ENCODE data around the gene KCNQ1. TPM values are rescaled to one million over a fixed set of nuclear protein-coding genes. Genes with fewer than 3 reads are reported as not detected.
A peak's percentile ranks its signal among the peaks of the same experiment; 100 is the strongest.

KCNQ1 gene
- total and polyA plus RNA-seq, 7 donors, result 1.1 to 25.2 (median 3.8) TPM

DNA sequence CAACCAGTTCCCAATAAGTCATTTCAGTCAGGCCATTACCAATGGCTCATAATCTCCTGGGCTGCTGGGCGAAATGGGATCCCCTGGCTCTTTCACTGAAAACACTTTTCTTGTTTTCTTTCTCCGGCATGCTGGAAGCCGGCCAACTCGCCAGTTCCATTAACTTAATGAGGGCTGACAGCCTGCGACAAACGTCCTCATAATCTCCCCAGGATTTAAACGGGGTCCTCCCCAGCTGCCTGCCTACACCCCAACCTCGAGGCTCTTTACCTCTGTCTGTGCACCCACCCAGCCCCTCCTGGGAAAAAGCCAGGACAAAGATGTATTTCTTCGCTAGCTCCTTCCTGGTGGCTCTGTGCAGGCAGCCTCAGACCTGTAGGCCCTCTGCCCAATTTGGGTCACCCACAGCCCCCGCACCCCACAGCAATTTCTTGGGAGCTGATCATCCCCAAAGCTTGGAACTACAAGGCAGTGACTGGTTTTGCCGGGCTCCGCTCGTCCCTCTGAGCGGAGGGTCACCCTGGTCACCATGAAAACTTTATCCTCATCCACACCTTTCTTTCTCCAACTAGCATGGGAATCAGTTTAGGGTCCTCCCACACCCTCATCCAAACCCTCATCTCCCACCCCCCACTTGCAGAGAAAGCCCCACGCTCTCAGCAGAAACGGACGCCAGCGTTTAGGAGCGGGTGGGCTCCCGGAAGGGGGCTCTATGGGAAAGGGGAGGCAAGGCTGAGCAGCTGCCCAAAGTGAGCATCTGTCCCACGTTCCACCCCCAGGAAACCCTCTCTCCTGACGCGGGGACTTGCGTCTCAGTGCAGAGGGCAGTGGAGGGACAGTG, 306.1 kb downstream of the KCNQ1 start:
- intact Hi-C loops (cut with DNase I), result no loop called here
- no peaks in the 10 kb centered on the region for H3K27me3 ChIP-seq
- no peak overlapping the region for H3K4me3 ChIP-seq
- DNase-seq, result peak; percentile 59
- WGBS, 2 donors, result 83 to 87% methylated on average over 24 of the region's 24 CpGs
- TF ChIP-seq POLR2A (IDR thresholded peaks at IDR 0.05), result no peak
- no peak overlapping the region for H3K27ac ChIP-seq
- no peaks in the 10 kb centered on the region for H3K9me3 ChIP-seq
- no peaks in the 10 kb centered on the region for H3K4me1 ChIP-seq
- no peaks in the 10 kb centered on the region for H3K36me3 ChIP-seq

DNA sequence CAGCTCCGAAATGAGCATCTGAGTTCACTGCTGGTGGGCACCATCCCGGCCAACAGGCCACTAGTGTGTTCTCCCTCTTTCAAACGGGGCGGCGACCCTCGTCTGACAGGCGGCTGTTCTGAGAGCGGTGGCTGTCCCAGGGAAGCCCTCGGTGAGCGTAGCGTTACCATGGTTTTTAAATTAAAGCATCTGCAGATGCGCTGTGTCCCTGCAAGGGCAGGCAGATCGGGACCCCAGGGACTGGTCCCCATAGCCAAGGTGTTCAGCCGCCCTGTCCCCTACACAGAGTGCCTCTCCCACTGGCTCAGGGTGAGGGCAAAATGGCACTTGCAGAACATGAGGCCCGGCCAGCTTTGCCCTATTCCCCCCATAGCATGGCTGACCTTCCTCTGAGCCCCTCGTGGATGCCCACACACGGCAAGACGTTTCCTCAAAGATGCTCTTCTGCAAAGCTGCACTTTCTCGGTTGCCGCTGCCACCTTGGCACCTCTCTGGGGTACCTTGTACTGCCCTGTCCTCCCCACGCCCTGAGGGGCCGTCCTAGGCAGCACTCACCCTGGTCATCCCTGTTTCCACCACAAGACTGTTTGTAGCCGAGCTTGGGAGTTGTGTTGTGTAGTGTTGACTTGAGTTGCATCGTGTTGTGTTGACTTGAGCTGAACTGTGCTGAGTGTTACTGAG, 306.9 kb downstream of the KCNQ1 start:
- Histone ChIP-seq H3K27me3 (no peaks in the 10 kb centered on the region), H3K4me1 (no peaks in the 10 kb centered on the region), H3K27ac (no peak overlapping the region), H3K36me3 (no peaks in the 10 kb centered on the region), H3K9me3 (no peaks in the 10 kb centered on the region), H3K4me3 (no peak overlapping the region)
- WGBS, 2 donors, result 95 to 96% methylated on average over 24 of the region's 24 CpGs
- peak; percentile 53 for DNase-seq
- TF ChIP-seq POLR2A (IDR thresholded peaks at IDR 0.05), result no peak
- TF ChIP-seq, protein P1, sequence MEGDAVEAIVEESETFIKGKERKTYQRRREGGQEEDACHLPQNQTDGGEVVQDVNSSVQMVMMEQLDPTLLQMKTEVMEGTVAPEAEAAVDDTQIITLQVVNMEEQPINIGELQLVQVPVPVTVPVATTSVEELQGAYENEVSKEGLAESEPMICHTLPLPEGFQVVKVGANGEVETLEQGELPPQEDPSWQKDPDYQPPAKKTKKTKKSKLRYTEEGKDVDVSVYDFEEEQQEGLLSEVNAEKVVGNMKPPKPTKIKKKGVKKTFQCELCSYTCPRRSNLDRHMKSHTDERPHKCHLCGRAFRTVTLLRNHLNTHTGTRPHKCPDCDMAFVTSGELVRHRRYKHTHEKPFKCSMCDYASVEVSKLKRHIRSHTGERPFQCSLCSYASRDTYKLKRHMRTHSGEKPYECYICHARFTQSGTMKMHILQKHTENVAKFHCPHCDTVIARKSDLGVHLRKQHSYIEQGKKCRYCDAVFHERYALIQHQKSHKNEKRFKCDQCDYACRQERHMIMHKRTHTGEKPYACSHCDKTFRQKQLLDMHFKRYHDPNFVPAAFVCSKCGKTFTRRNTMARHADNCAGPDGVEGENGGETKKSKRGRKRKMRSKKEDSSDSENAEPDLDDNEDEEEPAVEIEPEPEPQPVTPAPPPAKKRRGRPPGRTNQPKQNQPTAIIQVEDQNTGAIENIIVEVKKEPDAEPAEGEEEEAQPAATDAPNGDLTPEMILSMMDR (IDR thresholded peaks at IDR 0.05), result no peak
- TF ChIP-seq POLR2AphosphoS5 (IDR thresholded peaks at IDR 0.05), result no peak
- TF ChIP-seq EP300 (IDR thresholded peaks at IDR 0.05), result no peak
- intact Hi-C loops (cut with DNase I), result no loop called here

DNA sequence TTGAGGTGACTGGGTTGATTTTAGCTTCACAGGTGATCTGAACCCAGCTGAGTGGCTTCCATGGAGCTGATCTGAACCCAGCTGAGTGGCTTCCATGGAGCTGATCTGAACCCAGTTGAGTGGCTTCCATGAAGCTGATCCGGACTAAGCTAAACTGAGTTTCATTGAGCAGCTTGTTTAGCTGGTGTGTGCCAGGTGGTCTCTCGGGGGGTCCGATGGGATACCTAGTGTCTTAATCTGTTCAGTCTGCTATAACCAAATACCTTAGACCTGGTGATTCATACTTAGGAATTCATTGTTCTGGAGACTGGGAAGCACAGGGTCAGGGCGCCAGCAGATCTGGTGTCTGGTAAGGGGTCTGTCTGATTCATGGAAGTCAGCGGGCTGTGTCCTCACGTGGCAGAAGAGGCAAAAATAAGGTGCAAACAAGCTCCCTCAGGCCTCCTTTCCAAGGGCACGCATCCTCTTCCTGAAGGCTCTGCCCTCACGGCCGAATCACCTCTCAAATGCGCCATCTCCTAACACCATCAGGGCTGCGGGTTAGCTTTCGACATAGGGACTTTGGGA, 307.5 kb downstream of the KCNQ1 start:
- peak; percentile 10 for DNase-seq

DNA sequence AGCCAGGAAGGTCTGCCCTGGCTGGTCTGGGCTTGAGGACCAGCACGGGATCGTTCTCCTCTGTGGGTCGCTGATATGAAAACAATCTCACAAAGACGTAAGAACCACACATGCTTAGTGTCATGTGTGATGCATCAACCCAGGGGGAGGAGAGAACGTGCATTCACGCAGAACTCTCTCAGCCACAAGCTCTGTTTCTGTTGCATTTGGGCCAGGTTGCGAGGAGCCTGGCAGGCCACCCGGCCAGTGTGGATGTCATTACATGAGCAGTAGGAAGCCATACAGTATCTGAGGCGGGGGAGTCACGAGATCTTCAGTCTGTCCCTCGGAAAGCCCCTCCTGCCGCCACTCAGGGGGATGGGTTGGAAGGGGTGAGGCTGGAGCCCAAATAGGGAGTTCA, 308.1 kb downstream of the KCNQ1 start:
- H3K9me3 ChIP-seq, result peaks cover 0 to 6% (median 0%) of the 10 kb centered on the region in 4 donors
- intact Hi-C loops (cut with DNase I), result no loop called here
- H3K27ac ChIP-seq, result no peak overlapping the region
- 90 to 93% methylated on average over 12 of the region's 12 CpGs for WGBS, 2 donors
- H3K36me3 ChIP-seq, result no peaks in the 10 kb centered on the region
- no peaks in the 10 kb centered on the region for H3K4me1 ChIP-seq
- DNase-seq, result no peak
- no peaks in the 10 kb centered on the region for H3K27me3 ChIP-seq
- no peak overlapping the region for H3K4me3 ChIP-seq
- no peak for TF ChIP-seq POLR2A (IDR thresholded peaks at IDR 0.05)
- no peak for TF ChIP-seq EP300 (IDR thresholded peaks at IDR 0.05)
- TF ChIP-seq, protein P1 (IDR thresholded peaks at IDR 0.05), result no peak
- TF ChIP-seq POLR2AphosphoS5 (IDR thresholded peaks at IDR 0.05), result no peak

More for the DNA sequence above, 307.5 kb downstream of the KCNQ1 start:
- no peaks in the 10 kb centered on the region for H3K4me1 ChIP-seq
- H3K27me3 ChIP-seq, result no peaks in the 10 kb centered on the region
- peaks cover 0 to 6% (median 0%) of the 10 kb centered on the region in 4 donors for H3K9me3 ChIP-seq
- TF ChIP-seq POLR2AphosphoS5 (IDR thresholded peaks at IDR 0.05), result no peak
- TF ChIP-seq EP300 (IDR thresholded peaks at IDR 0.05), result no peak
- TF ChIP-seq, protein P1 (IDR thresholded peaks at IDR 0.05), result no peak
- TF ChIP-seq POLR2A (IDR thresholded peaks at IDR 0.05), result no peak
- WGBS, 2 donors, result 95 to 96% methylated on average over 12 of the region's 12 CpGs
- no peak overlapping the region for H3K27ac ChIP-seq
- H3K36me3 ChIP-seq, result no peaks in the 10 kb centered on the region
- intact Hi-C loops (cut with DNase I), result no loop called here
- no peak overlapping the region for H3K4me3 ChIP-seq

DNA sequence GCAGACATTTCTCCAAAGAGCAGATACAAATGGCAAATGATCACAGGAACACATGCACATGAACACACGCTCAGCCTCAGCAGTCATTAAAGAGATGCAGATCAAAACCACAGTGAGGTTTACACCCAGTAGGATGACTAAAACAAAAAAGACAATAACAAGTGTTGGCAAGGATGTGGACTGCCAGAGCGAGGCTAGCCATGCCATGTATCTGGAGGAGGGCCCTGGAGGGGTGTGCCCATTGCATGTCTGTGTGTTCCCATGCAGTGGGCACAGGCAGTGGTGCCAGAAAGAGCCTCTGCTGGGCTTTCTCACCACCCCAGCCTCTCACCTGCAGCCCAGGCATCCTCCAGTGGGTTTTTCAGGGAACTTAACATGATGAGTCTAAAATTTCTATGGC, 309.2 kb downstream of the KCNQ1 start:
- WGBS, 2 donors, result 89 to 96% methylated on average over 2 of the region's 2 CpGs
- H3K4me1 ChIP-seq, result no peaks in the 10 kb centered on the region
- DNase-seq, result peak; percentile 43
- TF ChIP-seq, protein P1 (IDR thresholded peaks at IDR 0.05), result no peak
- TF ChIP-seq POLR2AphosphoS5 (IDR thresholded peaks at IDR 0.05), result no peak
- TF ChIP-seq POLR2A (IDR thresholded peaks at IDR 0.05), result no peak
- TF ChIP-seq EP300 (IDR thresholded peaks at IDR 0.05), result no peak
- H3K9me3 ChIP-seq, result peaks cover 0 to 6% (median 0%) of the 10 kb centered on the region in 4 donors
- H3K4me3 ChIP-seq, result no peak overlapping the region
- no peaks in the 10 kb centered on the region for H3K36me3 ChIP-seq
- no peaks in the 10 kb centered on the region for H3K27me3 ChIP-seq
- intact Hi-C loops (cut with DNase I), result no loop called here
- no peak overlapping the region for H3K27ac ChIP-seq

All from sigmoid colon (tissue), 7 donors.